CD4-positive, alpha-beta T cell treated with Interferon alpha-2 for 1 hour (primary cell): ENCODE measurements around the gene NMNAT2.
A peak's percentile ranks its signal among the peaks of the same experiment; 100 is the strongest.

ENCODE experiments used
- DNase-seq, 2 donors: peaks; one replicate each; pipeline ENCODE4 v3.0.0-alpha.2; 2020 to 2022

Gene NMNAT2

GRCh38 chr1:183233113-183233512 lies 185.1 kb downstream of the NMNAT2 start:
- no peak for DNase-seq

- DNase-seq: no peak
Measured at GRCh38 chr1:183231545-183231944, 186.6 kb downstream of the NMNAT2 start.

- no peak for DNase-seq
Measured at GRCh38 chr1:183230413-183230812, 187.8 kb downstream of the NMNAT2 start.

DNA sequence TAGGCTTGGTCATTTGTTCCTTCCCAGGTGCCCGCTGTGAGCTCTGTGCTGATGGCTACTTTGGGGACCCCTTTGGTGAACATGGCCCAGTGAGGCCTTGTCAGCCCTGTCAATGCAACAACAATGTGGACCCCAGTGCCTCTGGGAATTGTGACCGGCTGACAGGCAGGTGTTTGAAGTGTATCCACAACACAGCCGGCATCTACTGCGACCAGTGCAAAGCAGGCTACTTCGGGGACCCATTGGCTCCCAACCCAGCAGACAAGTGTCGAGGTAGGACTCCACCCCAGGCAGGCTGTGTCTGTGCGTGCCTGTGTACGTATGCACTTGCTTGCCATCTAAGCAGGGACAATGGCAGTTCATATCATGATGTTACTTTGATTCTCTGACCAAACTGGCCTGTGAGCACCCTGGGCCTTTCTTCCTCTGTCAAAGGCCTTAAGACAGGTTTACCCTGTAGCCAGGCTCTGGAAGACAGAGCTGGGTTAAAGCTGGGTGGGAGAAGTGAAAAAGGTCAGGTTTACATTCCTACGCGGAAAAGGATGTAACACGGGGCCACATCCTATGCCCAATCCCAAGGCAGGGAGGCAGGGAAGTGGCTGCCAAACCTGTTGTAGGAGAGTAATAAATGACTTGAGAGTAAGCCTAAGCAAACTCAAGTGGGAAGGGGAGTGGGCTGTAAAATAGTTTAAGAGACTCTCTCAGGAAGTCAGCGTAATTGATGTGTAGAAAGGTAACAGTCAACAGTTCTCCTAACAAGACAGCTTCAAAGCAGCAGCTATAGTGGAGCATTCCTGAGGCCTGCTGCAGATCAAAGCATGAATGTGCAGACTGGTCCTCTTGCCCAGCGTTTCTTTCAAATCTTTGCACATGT lies 189.6 kb downstream of the NMNAT2 start:
- no peak for DNase-seq

GRCh38 chr1:183227422-183228346 lies 190.5 kb downstream of the NMNAT2 start:
- DNase-seq: peak in 1 of 2 donors; percentile 19

DNA sequence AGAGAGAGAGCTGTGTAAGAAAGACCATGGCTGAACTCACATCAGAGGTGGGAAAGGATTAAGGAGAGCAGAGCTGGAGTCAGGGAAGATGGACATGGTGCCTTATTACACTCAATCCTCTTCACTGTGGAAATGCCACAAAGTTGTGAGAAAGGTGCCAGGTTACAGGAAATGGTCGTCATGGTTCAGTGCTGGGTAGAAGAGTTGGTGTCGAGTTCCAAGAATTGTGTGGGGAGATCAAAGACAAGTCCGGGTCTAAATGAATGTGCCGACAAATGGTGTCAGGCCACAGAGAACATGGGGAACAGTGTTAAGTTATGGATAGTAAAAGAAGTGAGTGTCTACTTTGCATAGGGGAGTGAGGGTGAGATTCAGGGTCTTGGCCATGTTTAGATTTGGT lies 191.2 kb downstream of the NMNAT2 start:
- no peak for DNase-seq

- no peak for DNase-seq
Measured at GRCh38 chr1:183226361-183226760, 191.8 kb downstream of the NMNAT2 start.

- no peak for DNase-seq
Measured at GRCh38 chr1:183223467-183223866, 194.7 kb downstream of the NMNAT2 start.

GRCh38 chr1:183222909-183223308 lies 195.3 kb downstream of the NMNAT2 start:
- no peak for DNase-seq

DNA sequence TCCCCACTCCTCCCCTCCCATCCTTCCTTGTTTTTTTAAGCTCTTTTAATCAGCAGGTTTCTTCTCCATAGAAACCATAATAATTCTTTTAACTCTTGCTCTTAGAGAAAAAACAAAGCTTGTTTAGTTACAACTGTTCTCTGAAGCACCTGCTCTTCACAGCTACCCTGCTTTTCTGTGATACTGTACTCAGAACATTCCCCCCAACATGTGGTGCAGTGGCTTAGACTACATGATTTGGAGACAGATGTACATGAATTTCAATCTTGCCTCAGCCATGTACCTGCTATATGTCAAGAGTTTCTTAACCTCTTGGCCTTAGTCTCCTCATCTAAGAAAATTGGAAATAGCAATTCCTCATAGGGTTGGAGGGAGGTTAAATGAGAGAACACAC lies 198.6 kb downstream of the NMNAT2 start:
- no peak for DNase-seq

GRCh38 chr1:183218971-183219615 lies 199.1 kb downstream of the NMNAT2 start:
- peak; percentile 51 to 54 for DNase-seq

DNA sequence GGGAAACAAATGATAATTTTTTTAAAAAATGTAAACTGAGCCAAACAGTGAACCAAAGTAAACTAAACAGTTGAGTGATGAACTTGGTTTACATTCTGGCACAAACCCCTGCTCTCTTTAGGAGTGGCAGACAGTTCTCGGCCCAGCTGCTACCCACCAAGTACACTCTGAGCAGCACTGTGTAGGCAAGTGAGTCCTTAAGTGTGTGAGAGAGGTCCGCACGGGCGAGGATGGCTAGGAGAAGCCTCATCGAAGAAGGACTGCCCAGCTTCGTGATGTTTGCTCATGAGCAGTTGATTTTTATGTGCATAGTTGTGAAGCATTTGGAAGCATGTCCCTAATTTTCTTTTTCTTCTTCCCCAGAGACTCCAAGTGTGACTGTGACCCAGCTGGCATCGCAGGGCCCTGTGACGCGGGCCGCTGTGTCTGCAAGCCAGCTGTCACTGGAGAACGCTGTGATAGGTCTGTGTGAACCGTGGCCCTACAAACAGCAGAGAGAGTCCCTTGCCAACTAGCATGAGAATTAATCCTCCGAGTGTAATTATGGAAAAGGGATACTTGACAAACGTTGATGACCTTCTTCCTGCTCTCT lies 200.1 kb downstream of the NMNAT2 start:
- no peak for DNase-seq

DNA sequence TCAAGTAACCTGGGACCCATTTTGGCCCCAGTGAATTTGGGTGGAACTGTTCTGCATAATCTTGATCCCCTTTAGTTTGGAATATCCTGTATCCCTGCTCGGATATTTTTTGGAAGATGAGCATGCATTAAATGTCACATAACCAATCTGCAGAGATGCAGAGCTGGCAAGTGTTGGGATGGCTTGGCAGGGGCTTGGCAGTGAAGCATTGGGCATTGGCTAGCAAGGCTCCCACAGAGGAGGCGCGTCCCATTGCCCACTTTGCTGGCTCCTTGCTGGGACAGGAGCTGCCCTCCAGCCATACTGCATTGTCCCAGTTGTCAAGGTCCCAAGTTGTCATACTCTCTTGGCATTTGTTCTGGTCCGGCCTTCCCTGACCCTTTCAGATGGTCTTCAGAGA lies 202.2 kb downstream of the NMNAT2 start:
- no peak for DNase-seq

- DNase-seq: no peak
Measured at GRCh38 chr1:183215076-183215720, 203.0 kb downstream of the NMNAT2 start.

DNA sequence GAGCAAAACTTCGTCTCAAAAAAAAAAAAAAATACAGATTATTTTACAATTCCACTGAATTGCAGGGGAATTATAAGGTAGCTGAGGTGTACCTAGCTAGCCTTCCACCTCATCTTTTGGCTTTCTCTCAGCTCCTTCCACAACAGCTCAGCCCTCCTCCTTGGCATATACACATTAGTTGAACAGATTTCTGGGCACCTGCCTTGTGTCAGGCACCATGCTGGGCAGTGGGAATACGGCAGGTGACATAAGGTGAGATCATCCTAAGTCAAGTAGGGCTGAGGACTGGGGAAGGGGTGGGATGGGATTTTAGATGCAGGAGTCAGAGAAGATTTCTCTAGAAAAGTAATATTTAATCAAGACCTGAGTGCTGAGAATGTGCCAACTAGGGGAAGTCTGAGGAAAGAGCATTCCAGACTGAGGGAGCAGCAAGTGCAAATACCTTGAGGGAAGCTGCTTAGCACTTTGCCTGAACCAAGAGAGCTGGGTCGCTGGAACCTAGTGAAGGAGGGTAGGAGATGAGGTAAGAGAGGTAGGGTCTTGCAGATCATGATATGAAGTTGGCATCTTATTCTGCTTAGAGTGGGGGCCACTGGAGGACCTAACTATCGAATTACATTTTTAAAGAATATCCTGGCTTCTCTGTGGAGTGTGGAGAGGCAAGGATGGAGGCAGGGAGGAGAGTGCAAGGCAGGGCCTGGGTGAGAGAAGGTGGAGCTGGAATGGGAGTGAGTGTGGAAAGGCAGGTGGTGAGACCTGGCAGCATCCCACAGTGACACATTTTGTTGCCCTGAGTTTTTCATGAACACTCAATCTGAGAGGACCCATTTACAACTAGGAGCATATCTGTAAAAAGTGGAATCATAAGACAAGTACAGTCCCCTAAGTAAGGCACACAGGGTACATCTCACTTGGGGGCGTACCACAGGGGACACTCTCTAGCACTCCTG lies 203.9 kb downstream of the NMNAT2 start:
- DNase-seq: no peak

DNA sequence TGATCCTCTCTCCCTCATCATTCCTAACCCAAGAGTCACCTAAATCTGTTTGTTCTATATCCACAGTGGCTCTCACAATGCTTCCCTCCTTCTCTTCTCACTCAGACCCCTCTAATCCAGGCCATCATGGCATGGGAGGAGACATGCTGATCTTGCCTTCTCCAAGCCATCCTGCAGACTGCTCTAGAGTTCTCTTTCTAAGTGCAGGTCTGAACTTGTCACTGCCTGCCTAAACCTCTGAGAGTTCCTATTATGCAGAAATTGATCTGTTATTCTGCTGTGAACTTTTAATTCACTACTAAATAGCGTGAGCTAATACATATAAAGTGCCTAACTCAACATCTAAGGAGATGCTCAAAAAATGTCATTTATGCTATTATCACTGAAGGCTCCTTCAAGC lies 205.3 kb downstream of the NMNAT2 start:
- no peak for DNase-seq

GRCh38 chr1:183210681-183211080 lies 207.5 kb downstream of the NMNAT2 start:
- no peak for DNase-seq

- no peak for DNase-seq
Measured at GRCh38 chr1:183209533-183210158, 208.5 kb downstream of the NMNAT2 start.

DNA sequence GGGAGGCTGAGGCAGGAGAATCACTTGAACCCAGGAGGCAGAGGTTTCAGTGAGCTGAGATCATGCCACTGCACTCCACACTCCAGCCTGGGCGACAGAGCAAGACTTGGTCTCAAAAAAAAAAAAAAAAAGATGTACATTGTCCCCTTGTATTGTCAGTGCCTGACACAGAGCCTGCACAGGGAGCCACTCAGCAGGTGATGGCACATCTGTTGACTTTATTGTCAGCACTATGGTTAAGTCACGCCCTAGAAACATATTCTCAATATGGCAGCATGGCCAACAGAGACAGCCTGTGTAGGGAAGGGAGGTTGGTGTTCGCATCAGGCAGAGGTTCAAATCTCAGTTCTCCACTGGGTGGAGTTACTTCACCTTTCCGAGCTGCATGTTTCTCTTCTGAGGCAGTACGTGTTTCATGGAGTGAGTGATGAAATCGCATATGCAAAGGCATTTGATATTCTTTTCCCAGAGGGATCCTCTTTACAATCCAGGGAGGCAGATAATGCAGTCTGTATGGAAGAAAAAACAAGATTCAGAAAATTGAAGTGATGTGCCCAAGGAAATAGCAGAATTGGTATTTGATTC lies 211.6 kb downstream of the NMNAT2 start:
- no peak for DNase-seq

- DNase-seq: no peak
Measured at GRCh38 chr1:183205196-183205781, 212.9 kb downstream of the NMNAT2 start.
